LNCaP clone FGC (cell line): ENCODE measurements around the gene TSPAN4.

Source experiments
- DNase-seq: peaks from one replicate; pipeline ENCODE4 v3.0.0-alpha.2; 2011; ENCODE audit warnings: low read depth
- H3K4me3 ChIP-seq: 2 replicates; pipeline ENCODE4 v1.5.1; 2011; ENCODE audit warnings: mild to moderate bottlenecking, low read depth, low read length, control low read depth
- TF ChIP-seq, protein P1 (sequence below): IDR thresholded peaks from 2 replicates; pipeline ENCODE4 v1.5.1; 2012; ENCODE audit warnings: mild to moderate bottlenecking; ENCODE audit not compliant: control insufficient read depth, insufficient read depth; ENCODE audit errors: extremely low read depth

TSPAN4 gene

DNA sequence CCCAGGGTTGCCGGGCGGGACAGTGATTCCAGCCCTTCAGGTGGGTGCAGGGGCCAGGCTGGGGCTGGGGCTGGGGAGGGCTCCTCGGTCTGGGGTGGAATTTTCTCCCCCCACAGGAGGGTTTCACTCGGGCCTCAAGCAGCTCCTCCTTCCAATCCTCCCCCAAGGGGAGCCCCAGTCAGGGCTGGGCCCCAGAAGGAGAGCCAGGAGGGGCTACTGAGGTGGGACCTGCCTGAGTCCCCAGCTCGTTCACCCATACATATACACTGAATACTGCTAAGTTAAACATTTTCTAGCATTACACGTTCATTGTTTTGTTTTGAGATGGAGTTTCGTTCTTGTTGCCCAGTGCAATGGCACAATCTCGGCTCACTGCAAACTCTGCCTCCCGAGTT is 16.4 kb upstream of the TSPAN4 start:
- TF ChIP-seq, protein P1, sequence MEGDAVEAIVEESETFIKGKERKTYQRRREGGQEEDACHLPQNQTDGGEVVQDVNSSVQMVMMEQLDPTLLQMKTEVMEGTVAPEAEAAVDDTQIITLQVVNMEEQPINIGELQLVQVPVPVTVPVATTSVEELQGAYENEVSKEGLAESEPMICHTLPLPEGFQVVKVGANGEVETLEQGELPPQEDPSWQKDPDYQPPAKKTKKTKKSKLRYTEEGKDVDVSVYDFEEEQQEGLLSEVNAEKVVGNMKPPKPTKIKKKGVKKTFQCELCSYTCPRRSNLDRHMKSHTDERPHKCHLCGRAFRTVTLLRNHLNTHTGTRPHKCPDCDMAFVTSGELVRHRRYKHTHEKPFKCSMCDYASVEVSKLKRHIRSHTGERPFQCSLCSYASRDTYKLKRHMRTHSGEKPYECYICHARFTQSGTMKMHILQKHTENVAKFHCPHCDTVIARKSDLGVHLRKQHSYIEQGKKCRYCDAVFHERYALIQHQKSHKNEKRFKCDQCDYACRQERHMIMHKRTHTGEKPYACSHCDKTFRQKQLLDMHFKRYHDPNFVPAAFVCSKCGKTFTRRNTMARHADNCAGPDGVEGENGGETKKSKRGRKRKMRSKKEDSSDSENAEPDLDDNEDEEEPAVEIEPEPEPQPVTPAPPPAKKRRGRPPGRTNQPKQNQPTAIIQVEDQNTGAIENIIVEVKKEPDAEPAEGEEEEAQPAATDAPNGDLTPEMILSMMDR: no peak
- H3K4me3 ChIP-seq: peak overlapping the region; percentile 61
- DNase-seq: no peak

GRCh38 chr11:826836-827145 is 15.9 kb upstream of the TSPAN4 start:
- peak overlapping the region; percentile 61 for H3K4me3 ChIP-seq
- TF ChIP-seq, protein P1: no peak
- no peak for DNase-seq

GRCh38 chr11:827146-827896 is 15.3 kb upstream of the TSPAN4 start:
- TF ChIP-seq, protein P1: no peak
- DNase-seq: no peak
- peak overlapping the region; percentile 61 for H3K4me3 ChIP-seq

- no peak for DNase-seq
- peak within 1 kb of the TSS; percentile 61 for H3K4me3 ChIP-seq
- TF ChIP-seq, protein P1: no peak
Observed at GRCh38 chr11:827897-828192, 14.8 kb upstream of the TSPAN4 start, which contains the start of gene CRACR2B. CRACR2B (plus strand) TSS chr11:827919; CDS start chr11:828608, 689 bp downstream.

DNA sequence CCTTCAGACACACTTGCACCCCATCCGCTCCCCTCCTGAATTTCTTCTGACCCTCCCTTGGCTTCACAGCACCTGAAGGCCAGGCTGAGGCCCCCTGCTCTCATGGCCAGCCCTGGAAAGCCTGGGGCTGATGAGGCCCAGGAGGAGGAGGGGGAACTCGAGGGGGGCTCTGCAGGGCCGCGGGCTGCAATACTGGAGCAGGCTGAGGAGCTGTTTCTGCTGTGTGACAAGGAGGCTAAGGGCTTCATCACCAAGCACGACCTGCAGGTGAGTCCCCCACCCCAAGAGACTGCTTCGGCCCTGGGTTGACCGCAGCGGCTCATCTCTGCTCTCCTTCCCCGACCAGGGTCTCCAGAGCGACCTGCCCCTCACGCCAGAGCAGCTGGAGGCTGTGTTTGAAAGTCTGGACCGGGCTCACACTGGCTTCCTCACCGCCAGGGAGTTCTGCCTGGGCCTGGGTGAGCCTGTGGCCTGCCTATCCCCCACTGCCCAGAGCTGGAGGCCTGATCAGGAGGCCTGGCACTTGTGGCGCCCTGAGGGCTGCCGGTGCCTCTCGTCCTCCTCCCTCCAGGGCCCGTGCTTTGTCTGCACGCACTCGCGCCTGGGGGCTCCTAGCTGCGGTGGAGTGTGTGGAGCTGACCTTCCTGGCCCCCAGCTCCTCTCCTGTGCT is 14.0 kb upstream of the TSPAN4 start:
- no peak overlapping the region for H3K4me3 ChIP-seq
- no peak for DNase-seq

GRCh38 chr11:829176-829846 is 13.3 kb upstream of the TSPAN4 start:
- H3K4me3 ChIP-seq: no peak overlapping the region
- DNase-seq: no peak
- TF ChIP-seq, protein P1: no peak

More for the DNA sequence above, 14.0 kb upstream of the TSPAN4 start:
- TF ChIP-seq, protein P1: no peak
